Fibroblast of villous mesenchyme (primary cell): ENCODE measurements around the gene UQCR10. TPM values are rescaled to one million over a fixed set of nuclear protein-coding genes. Genes with fewer than 3 reads are reported as not detected.

Experiments used
- DNase-seq: peaks from one replicate; pipeline ENCODE4 v3.0.0-alpha.2; 2010; ENCODE audit warnings: low read depth
- H3K4me3 ChIP-seq: 2 replicates; pipeline ENCODE4 v1.5.1; 2011; ENCODE audit warnings: low read depth, mild to moderate bottlenecking, low read length
- CTCF ChIP-seq: IDR thresholded peaks from 2 replicates; pipeline ENCODE4 v1.5.1; 2012; ENCODE audit warnings: low read depth, mild to moderate bottlenecking, low read length; ENCODE audit not compliant: insufficient read depth
- total RNA-seq: library from RNA; depleted of rRNA; stranded (reverse); fragments of >200 nt; gene quantifications from 2 replicates; pipeline ENCODE4 v1.2.3, GENCODE V29; 2012

The UQCR10 gene
- total RNA-seq, 1 donor: 59.6 TPM

- TF ChIP-seq CTCF: no peak
- no peak for DNase-seq
- no peak overlapping the region for H3K4me3 ChIP-seq
These were observed 44.6 kb upstream of the UQCR10 start for GRCh38 chr22:29722587-29722986.

GRCh38 chr22:29723766-29724165 lies 43.4 kb upstream of the UQCR10 start:
- TF ChIP-seq CTCF: no peak
- no peak overlapping the region for H3K4me3 ChIP-seq
- DNase-seq: no peak

GRCh38 chr22:29724843-29725242 lies 42.3 kb upstream of the UQCR10 start:
- H3K4me3 ChIP-seq: no peak overlapping the region
- no peak for DNase-seq
- no peak for TF ChIP-seq CTCF

GRCh38 chr22:29726106-29726505 lies 41.1 kb upstream of the UQCR10 start:
- no peak for TF ChIP-seq CTCF
- no peak overlapping the region for H3K4me3 ChIP-seq
- no peak for DNase-seq

- no peak overlapping the region for H3K4me3 ChIP-seq
- TF ChIP-seq CTCF: no peak
These were observed 40.5 kb upstream of the UQCR10 start for GRCh38 chr22:29726512-29727130.

GRCh38 chr22:29727131-29727523 lies 40.0 kb upstream of the UQCR10 start:
- peak; percentile 35 for DNase-seq
- peak; percentile 44 for TF ChIP-seq CTCF
- no peak overlapping the region for H3K4me3 ChIP-seq

More at GRCh38 chr22:29726512-29727130, 40.5 kb upstream of the UQCR10 start:
- DNase-seq: no peak

- no peak overlapping the region for H3K4me3 ChIP-seq
- DNase-seq: no peak
- no peak for TF ChIP-seq CTCF
These were observed 38.0 kb upstream of the UQCR10 start for GRCh38 chr22:29729161-29729560.
